HepG2 (cell line): Measurements from ENCODE around the gene CSK. TPM values are rescaled to one million over a fixed set of nuclear protein-coding genes. Genes with fewer than 3 reads are reported as not detected.

Experiments used
- ATAC-seq: fragments of 200-7000 bp; cut with Tn5 transposase; 3 replicates; pipeline ENCODE4 v1.9.1; 2020; ENCODE audit warnings: mild to moderate bottlenecking, moderate library complexity
- BruUV-seq: library from RNA; stranded (reverse); fragments of 400-500 nt; replicated peaks from 2 replicates; lab custom pipeline; 2021; lab: Mats Ljungman, UMichigan
- CTCF ChIA-PET: fragments of 300-600 bp; formaldehyde crosslinking; extraction: SDS; loops from one replicate; lab custom pipeline; 2021; ENCODE audit warnings: low total read pairs, inconsistent platforms, low intra/inter-chr PET ratio; lab: Yijun Ruan, JAX
- POLR2A ChIA-PET: fragments of 350-600 bp; sonication (Branson Sonifier 250); formaldehyde crosslinking; loops from one replicate; lab custom pipeline; 2020; ENCODE audit warnings: antibody characterized with exemption, inconsistent platforms; lab: Yijun Ruan, JAX
- DNase-seq: peaks from one replicate; pipeline ENCODE4 v3.0.0-alpha.2; 2015; ENCODE audit warnings: low spot score
- FAIRE-seq: peaks from 3 replicates; lab custom pipeline; 2011; peaks lifted over from hg19 to GRCh38; lab: Jason Lieb, UNC
- H2AFZ ChIP-seq: one replicate; pipeline ENCODE4 v1.6.1; 2011; ENCODE audit warnings: low read length, inconsistent platforms
- H3K27ac ChIP-seq: fragments of 300-600 bp; 3 replicates; pipeline ENCODE4 v1.8.0; 2011; ENCODE audit warnings: mixed run types, mild to moderate bottlenecking, mixed read lengths, low read length, inconsistent platforms; ENCODE audit not compliant: insufficient read depth; ENCODE audit errors: extremely low read length
- H3K27me3 ChIP-seq, 2 experiments: fragments of 200-600 bp in 1 of 2; 2 replicates in 1 of 2; 3 replicates in 1 of 2; pipeline versions ENCODE4 v1.6.0 to v1.8.0; 2011; ENCODE audit warnings: low read length in 2 of 2, mild to moderate bottlenecking in 2 of 2, moderate library complexity in 2 of 2, inconsistent platforms in 1 of 2; ENCODE audit not compliant: insufficient read depth in 2 of 2, control insufficient read depth in 1 of 2
- H3K36me3 ChIP-seq, 2 experiments: fragments of 200-600 bp in 1 of 2; replicated peaks in 1 of 2; 2 replicates in 1 of 2; 3 replicates in 1 of 2; pipeline versions ENCODE4 v1.5.1 to v1.8.0; 2011; ENCODE audit warnings: low read length in 2 of 2, inconsistent platforms in 1 of 2; ENCODE audit not compliant: insufficient read depth in 2 of 2, control insufficient read depth in 1 of 2
- H3K4me1 ChIP-seq: 2 replicates; pipeline ENCODE4 v1.5.1; 2012; ENCODE audit warnings: low read length, inconsistent platforms; ENCODE audit not compliant: insufficient read depth
- H3K4me2 ChIP-seq: 2 replicates; pipeline ENCODE4 v1.6.0; 2011; ENCODE audit warnings: low read depth, low read length, inconsistent platforms
- H3K4me3 ChIP-seq, 3 experiments: fragments of 200-600 bp in 1 of 3; sonication (generic), shearing (Covaris generic) in 1 of 3; replicated peaks in 1 of 3; 2 replicates each; pipeline ENCODE4 v1.5.1; 2011 to 2016; ENCODE audit warnings: low read length in 3 of 3, inconsistent platforms in 2 of 3, low read depth in 2 of 3, mild to moderate bottlenecking in 2 of 3, control low read depth in 1 of 3, mixed read lengths in 1 of 3; ENCODE audit not compliant: insufficient read depth in 1 of 3
- H3K79me2 ChIP-seq: one replicate; pipeline ENCODE4 v1.6.1; 2011; ENCODE audit warnings: low read length, inconsistent platforms; ENCODE audit not compliant: insufficient read depth
- H3K9ac ChIP-seq: 2 replicates; pipeline ENCODE4 v1.6.0; 2011; ENCODE audit warnings: mild to moderate bottlenecking, low read depth, low read length, inconsistent platforms; ENCODE audit not compliant: insufficient read depth
- H3K9me3 ChIP-seq: 2 replicates; pipeline ENCODE4 v1.5.1; 2012; ENCODE audit warnings: mild to moderate bottlenecking, low read length
- H4K20me1 ChIP-seq: 2 replicates; pipeline ENCODE4 v1.6.0; 2011; ENCODE audit warnings: inconsistent platforms, mild to moderate bottlenecking, low read length, moderate library complexity; ENCODE audit not compliant: insufficient read depth
- DMTF1 ChIP-seq: sonication (generic); formaldehyde crosslinking; IDR thresholded peaks from 2 replicates; pipeline ENCODE4 v1.4.0; 2020; ENCODE audit warnings: mild to moderate bottlenecking, missing genetic modification reagents
- HIVEP1 ChIP-seq: sonication (generic); formaldehyde crosslinking; IDR thresholded peaks from 2 replicates; pipeline ENCODE4 v1.4.0; 2020; ENCODE audit warnings: mild to moderate bottlenecking, missing genetic modification reagents
- SCMH1 ChIP-seq: sonication (generic); formaldehyde crosslinking; IDR thresholded peaks from 2 replicates; pipeline ENCODE4 v1.9.0; 2021; ENCODE audit warnings: missing genetic modification reagents, mild to moderate bottlenecking, borderline replicate concordance
- TEF ChIP-seq: sonication (generic); formaldehyde crosslinking; IDR thresholded peaks from 2 replicates; pipeline ENCODE4 v1.5.0; 2020; ENCODE audit warnings: missing genetic modification reagents
- ZNF224 ChIP-seq: sonication (generic); formaldehyde crosslinking; IDR thresholded peaks from 2 replicates; pipeline ENCODE4 v1.5.0; 2020; ENCODE audit warnings: mild to moderate bottlenecking, missing genetic modification reagents
- ZNF629 ChIP-seq: sonication (generic); formaldehyde crosslinking; conservative IDR thresholded peaks from 2 replicates; pipeline ENCODE4 v1.5.0; 2020; ENCODE audit warnings: missing genetic modification reagents
- WGBS: methylation state at CpG from one replicate; pipeline ENCODE4 v1.1.6; 2017; ENCODE audit warnings: low lambda C conversion rate; 5-methylcytosine and 5-hydroxymethylcytosine counted together
- in situ Hi-C: cut with HindIII; loops from 2 replicates; pipeline ENCODE4 v1.10.0; 2017; ENCODE audit warnings: low pct_unique_long_range_greater_than_20kb; ENCODE audit not compliant: extremely low pct_ligation_motif_present
- intact Hi-C: fragments of 100-400 bp; cut with micrococcal nuclease; formaldehyde crosslinking; loops from one replicate; pipeline ENCODE4 v1.10.0; 2022; ENCODE audit not compliant: unreplicated experiment
- polyA plus RNA-seq, 8 experiments: library from polyadenylated mRNA; depleted of rRNA in 3 of 8; stranded (reverse) in 7 of 8; unstranded in 1 of 8; fragments of >200 nt; fragmentation: Illumina TruSeq in 4 of 8; extraction: Trizol in 4 of 8; gene quantifications; 2 replicates each; pipeline versions ENCODE4 v1.2.1 to v1.2.3, GENCODE V29; 2011 to 2016; ENCODE audit warnings: low read depth in 4 of 8, missing spikeins in 1 of 8, mixed read lengths in 1 of 8; ENCODE audit not compliant: insufficient read depth in 1 of 8
- total RNA-seq, 5 experiments: library from RNA; depleted of rRNA; stranded (reverse); fragments of >200 nt; fragmentation: Illumina TruSeq; extraction: Trizol; gene quantifications; 2 replicates each; pipeline ENCODE4 v1.2.3, GENCODE V29; 2016; ENCODE audit warnings: low read depth in 1 of 5

The CSK gene
- total and polyA plus RNA-seq, 2 of the 13 experiments (the other 11 are each of a cell fraction or from before 2014, with no cell fraction given): 12.5 to 21.3 TPM

GRCh38 chr15:74815121-74815934, 33.4 kb downstream of the CSK start:
- Histone ChIP-seq H3K27me3 (peaks cover under 1 to 8% of the 10 kb centered on the region in 2 experiments; a peak in 2 of 5 replicates), H3K36me3 (no peaks in the 10 kb centered on the region), H3K27ac (no peak overlapping the region), H3K9me3 (no peaks in the 10 kb centered on the region), H3K9ac (no peak overlapping the region), H3K4me1 (peaks cover 40% of the 10 kb centered on the region), H4K20me1 (no peaks in the 10 kb centered on the region), H3K4me3 (no peak overlapping the region), H2AFZ (no peak overlapping the region), H3K4me2 (no peak overlapping the region), H3K79me2 (no peaks in the 10 kb centered on the region)
- TF ChIP-seq HIVEP1 (CRISPR knock-in tag) (no peak), ZNF224 (CRISPR knock-in tag) (no peak), TEF (CRISPR knock-in tag) (no peak), SCMH1 (CRISPR knock-in tag) (no peak), DMTF1 (CRISPR knock-in tag) (no peak), ZNF629 (CRISPR knock-in tag) (peak; percentile 82)
- in situ Hi-C loops: no loop called here
- ATAC-seq (no peak), FAIRE-seq (no peak), DNase-seq (no peak)
- ChIA-PET CTCF (no interaction called here), POLR2A (no interaction called here)
- intact Hi-C loops: loop anchor here (5.0 kb wide), 1 partner anchor 33 kb away; the partner anchor contains the start of gene CSK
- no TSS peak for BruUV-seq
- 34% methylated on average over 9 of the region's 10 CpGs for WGBS
